Measurements from ENCODE around the gene MLLT3.
A peak's percentile ranks its signal among the peaks of the same experiment; 100 is the strongest.

MLLT3 gene

GRCh38 chr9:20446248-20446647, 176.1 kb downstream of the MLLT3 start:
- H3K27ac ChIP-seq: no peak overlapping the region

GRCh38 chr9:20442461-20443319, 179.6 kb downstream of the MLLT3 start:
- Histone ChIP-seq H3K9ac (no peak overlapping the region), H3K9me3 (replicated peaks in 1 of 11) (no peaks in the 10 kb centered on the region), H3K4me2 (peak overlapping the region in 4 of 11 experiments; percentile 2 to 7 (median 4); a peak in 1 of 22 replicates), H3K4me1 (peaks cover 0 to 13% (median 0%) of the 10 kb centered on the region in 10 experiments; a peak in 4 of 20 replicates), H4K20me1 (no peaks in the 10 kb centered on the region), H3K4me3 (no peak overlapping the region), H3K27me3 (no peaks in the 10 kb centered on the region), H3K36me3 (no peaks in the 10 kb centered on the region), H3K27ac (no peak overlapping the region)
- no peak for TF ChIP-seq Cebpa-rat (IDR thresholded peaks at IDR 0.05)

More at GRCh38 chr9:20446248-20446647, 176.1 kb downstream of the MLLT3 start:
- Histone ChIP-seq H3K36me3 (no peaks in the 10 kb centered on the region), H3K4me1 (peaks cover 0 to 13% (median 0%) of the 10 kb centered on the region in 10 experiments; a peak in 4 of 20 replicates), H4K20me1 (no peaks in the 10 kb centered on the region), H3K9me3 (replicated peaks in 1 of 11) (no peaks in the 10 kb centered on the region), H3K27me3 (no peaks in the 10 kb centered on the region), H3K4me2 (no peak overlapping the region), H3K9ac (no peak overlapping the region), H3K4me3 (no peak overlapping the region)
- no peak for TF ChIP-seq Cebpa-rat (IDR thresholded peaks at IDR 0.05)

- H3K4me1 ChIP-seq: peaks cover 0 to 13% (median 0%) of the 10 kb centered on the region in 10 experiments; a peak in 4 of 20 replicates
- no peak overlapping the region for H3K4me3 ChIP-seq
- peak overlapping the region in 3 of 11 experiments; percentile 19 to 32 (median 26); a peak in 3 of 22 replicates for H3K4me2 ChIP-seq
- TF ChIP-seq Cebpa-rat (IDR thresholded peaks at IDR 0.05): no peak
- H3K27me3 ChIP-seq: no peaks in the 10 kb centered on the region
- H3K9ac ChIP-seq: no peak overlapping the region
- no peaks in the 10 kb centered on the region for H4K20me1 ChIP-seq
- H3K27ac ChIP-seq: no peak overlapping the region
- H3K36me3 ChIP-seq: no peaks in the 10 kb centered on the region
- H3K9me3 ChIP-seq (replicated peaks in 1 of 11): no peaks in the 10 kb centered on the region
Observed at GRCh38 chr9:20441711-20442423, 180.4 kb downstream of the MLLT3 start.

- peaks cover 0 to 13% (median 0%) of the 10 kb centered on the region in 10 experiments; a peak in 4 of 20 replicates for H3K4me1 ChIP-seq
- no peaks in the 10 kb centered on the region for H3K27me3 ChIP-seq
- peak overlapping the region in 3 of 11 experiments; percentile 19 to 32 (median 26); a peak in 2 of 22 replicates for H3K4me2 ChIP-seq
- H3K27ac ChIP-seq: no peak overlapping the region
- no peaks in the 10 kb centered on the region for H3K36me3 ChIP-seq
- H3K4me3 ChIP-seq: no peak overlapping the region
- H3K9ac ChIP-seq: no peak overlapping the region
- no peaks in the 10 kb centered on the region for H3K9me3 ChIP-seq (replicated peaks in 1 of 11)
- no peaks in the 10 kb centered on the region for H4K20me1 ChIP-seq
- TF ChIP-seq Cebpa-rat (IDR thresholded peaks at IDR 0.05): no peak
Observed at GRCh38 chr9:20441166-20441565, 181.1 kb downstream of the MLLT3 start.

GRCh38 chr9:20437476-20437875, 184.8 kb downstream of the MLLT3 start:
- TF ChIP-seq Cebpa-rat (IDR thresholded peaks at IDR 0.05): no peak
- H3K9me3 ChIP-seq (replicated peaks in 1 of 11): no peaks in the 10 kb centered on the region
- no peak overlapping the region for H3K4me3 ChIP-seq
- peaks cover 0 to 10% (median 0%) of the 10 kb centered on the region in 10 experiments; a peak in 3 of 20 replicates for H3K4me1 ChIP-seq
- no peak overlapping the region for H3K9ac ChIP-seq
- no peak overlapping the region for H3K4me2 ChIP-seq
- H3K27ac ChIP-seq: no peak overlapping the region
- H3K36me3 ChIP-seq: no peaks in the 10 kb centered on the region
- H4K20me1 ChIP-seq: no peaks in the 10 kb centered on the region
- H3K27me3 ChIP-seq: no peaks in the 10 kb centered on the region

GRCh38 chr9:20436476-20437195, 185.7 kb downstream of the MLLT3 start:
- Histone ChIP-seq H3K4me1 (peaks cover 0 to 6% (median 0%) of the 10 kb centered on the region in 10 experiments; a peak in 2 of 20 replicates), H3K4me2 (no peak overlapping the region), H3K9me3 (replicated peaks in 1 of 11) (no peaks in the 10 kb centered on the region), H3K36me3 (no peaks in the 10 kb centered on the region), H3K27ac (no peak overlapping the region), H3K9ac (no peak overlapping the region), H4K20me1 (no peaks in the 10 kb centered on the region), H3K27me3 (no peaks in the 10 kb centered on the region), H3K4me3 (no peak overlapping the region)
- no peak for TF ChIP-seq Cebpa-rat (IDR thresholded peaks at IDR 0.05)

- Histone ChIP-seq H3K9me3 (replicated peaks in 1 of 11) (no peaks in the 10 kb centered on the region), H3K9ac (no peak overlapping the region), H3K36me3 (no peaks in the 10 kb centered on the region), H3K27ac (no peak overlapping the region), H3K4me3 (no peak overlapping the region), H3K4me2 (no peak overlapping the region), H3K27me3 (no peaks in the 10 kb centered on the region), H3K4me1 (no peaks in the 10 kb centered on the region; a peak in 1 of 20 replicates), H4K20me1 (no peaks in the 10 kb centered on the region)
- no peak for TF ChIP-seq Cebpa-rat (IDR thresholded peaks at IDR 0.05)
Observed at GRCh38 chr9:20428976-20429375, 193.3 kb downstream of the MLLT3 start.

- Histone ChIP-seq H3K4me1 (no peaks in the 10 kb centered on the region; a peak in 1 of 20 replicates), H3K27me3 (no peaks in the 10 kb centered on the region), H3K4me2 (no peak overlapping the region), H3K9me3 (replicated peaks in 1 of 11) (no peaks in the 10 kb centered on the region), H4K20me1 (no peaks in the 10 kb centered on the region), H3K27ac (no peak overlapping the region), H3K36me3 (no peaks in the 10 kb centered on the region), H3K9ac (no peak overlapping the region), H3K4me3 (no peak overlapping the region)
- TF ChIP-seq Cebpa-rat (IDR thresholded peaks at IDR 0.05): no peak
Observed at GRCh38 chr9:20427359-20427758, 194.9 kb downstream of the MLLT3 start.

- Histone ChIP-seq H3K4me1 (no peaks in the 10 kb centered on the region; a peak in 1 of 20 replicates), H4K20me1 (no peaks in the 10 kb centered on the region), H3K4me2 (no peak overlapping the region), H3K4me3 (no peak overlapping the region), H3K27me3 (no peaks in the 10 kb centered on the region), H3K27ac (no peak overlapping the region), H3K9me3 (replicated peaks in 1 of 11) (no peaks in the 10 kb centered on the region), H3K9ac (no peak overlapping the region), H3K36me3 (no peaks in the 10 kb centered on the region)
- TF ChIP-seq Cebpa-rat (IDR thresholded peaks at IDR 0.05): no peak
Observed at GRCh38 chr9:20426019-20426418, 196.3 kb downstream of the MLLT3 start.

All from BLaER1 treated with 17β-estradiol and CSF1 and Interleukin-3, amounts not matched to agents 10 nM and 100 nM (cell line).